ENCODE data around the gene LHFPL6.

The LHFPL6 gene

GRCh38 chr13:39515224-39515714 is 87.7 kb downstream of the LHFPL6 start:
- no peak for DNase-seq (ENCODE audit: low read depth in 2 of 2)

- no peak for DNase-seq (ENCODE audit: low read depth in 2 of 2)
Observed at GRCh38 chr13:39512687-39513086, 90.3 kb downstream of the LHFPL6 start.

GRCh38 chr13:39510316-39510695 is 92.7 kb downstream of the LHFPL6 start:
- no peak for DNase-seq (ENCODE audit: low read depth in 2 of 2)

DNA sequence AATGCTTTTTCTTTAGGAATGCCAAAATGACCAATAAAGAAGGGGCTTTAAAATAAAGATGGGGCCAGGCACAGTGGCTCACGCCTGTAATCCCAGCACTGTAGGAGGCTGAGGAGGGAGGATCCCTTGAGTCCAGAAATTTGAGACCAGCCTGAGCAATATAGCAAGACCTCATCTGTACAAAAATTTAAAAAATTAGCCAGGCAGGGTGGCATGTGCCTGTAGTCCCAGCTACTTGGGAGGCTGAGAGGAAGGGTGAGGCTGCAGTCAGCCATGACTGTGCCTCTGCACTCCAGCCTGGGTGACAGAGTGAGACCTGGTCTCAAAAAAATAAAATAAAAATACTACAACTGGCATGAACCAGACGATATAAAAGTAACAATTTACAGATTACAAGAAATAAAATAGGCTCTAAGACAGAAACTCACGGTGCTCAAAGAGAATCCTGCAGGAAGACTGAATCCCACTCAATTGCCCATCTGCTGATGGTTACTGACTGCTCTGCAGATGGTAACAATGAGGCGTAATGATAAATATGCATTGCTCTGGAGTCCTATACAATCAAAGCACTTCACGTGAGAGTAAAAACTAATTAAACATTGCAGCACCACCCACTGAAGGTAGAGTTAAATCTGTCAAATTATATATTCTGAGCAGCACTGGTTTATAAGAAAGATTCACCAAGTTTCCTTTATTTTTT is 93.2 kb downstream of the LHFPL6 start:
- no peak for DNase-seq (ENCODE audit: low read depth in 2 of 2)

DNA sequence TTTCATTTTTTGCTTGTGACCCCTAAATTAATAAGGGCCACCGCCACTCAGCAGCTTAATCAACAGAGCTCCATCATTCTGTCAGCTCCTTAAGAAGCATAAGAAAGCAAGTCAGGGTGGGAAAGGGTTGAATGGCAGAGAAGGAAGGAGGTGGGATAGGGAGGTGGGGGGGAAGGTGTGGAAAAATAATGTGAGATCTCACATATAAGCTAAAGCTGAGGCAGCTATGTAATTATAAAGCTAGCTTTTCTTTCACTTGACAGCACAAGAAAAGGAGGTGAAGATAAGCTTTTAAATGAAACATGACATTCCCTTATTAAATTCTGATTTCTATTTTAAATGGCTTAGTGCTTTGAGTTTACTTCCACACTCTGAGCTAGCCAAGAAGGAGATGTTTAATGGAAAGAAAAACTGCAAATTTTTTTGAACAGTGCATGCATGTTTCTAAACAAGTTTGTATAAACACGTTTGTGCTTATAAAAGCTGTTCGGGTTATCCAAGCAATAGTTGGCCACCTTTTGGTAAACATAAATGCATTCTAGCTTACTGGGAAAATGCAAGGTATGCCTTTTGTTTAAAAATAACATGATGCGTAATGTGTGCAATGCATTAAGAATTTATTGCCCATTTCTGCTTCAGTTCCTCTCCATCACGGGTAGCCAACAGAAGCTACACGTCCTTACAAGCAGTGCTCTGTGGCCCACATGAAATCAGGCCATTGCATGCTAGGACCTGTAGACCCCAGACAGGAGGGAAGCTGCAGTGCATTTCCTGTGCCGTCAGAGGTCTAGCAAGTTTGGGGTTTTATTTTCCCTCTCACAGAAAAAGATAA is 96.2 kb downstream of the LHFPL6 start:
- DNase-seq (ENCODE audit: low read depth in 2 of 2) = no peak

DNA sequence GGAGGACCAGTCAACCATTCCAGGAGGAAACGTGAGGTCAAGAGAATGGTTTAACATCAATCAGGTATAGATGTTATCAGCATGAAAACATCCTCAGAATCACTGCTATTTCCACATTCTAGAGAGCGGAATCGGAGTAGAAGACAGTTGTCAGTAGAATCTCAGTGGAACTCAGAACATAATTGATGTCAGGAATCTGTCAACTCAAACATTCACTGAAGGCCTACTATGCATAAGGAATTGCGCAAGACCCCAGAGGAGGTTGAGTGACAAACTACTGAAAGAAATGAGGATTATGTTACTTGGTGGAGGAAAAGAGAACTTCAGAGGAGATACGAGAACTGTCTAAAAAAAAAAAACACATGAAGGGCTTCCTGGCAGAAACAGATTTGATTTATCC is 97.8 kb downstream of the LHFPL6 start:
- no peak for DNase-seq (ENCODE audit: low read depth in 2 of 2)

DNA sequence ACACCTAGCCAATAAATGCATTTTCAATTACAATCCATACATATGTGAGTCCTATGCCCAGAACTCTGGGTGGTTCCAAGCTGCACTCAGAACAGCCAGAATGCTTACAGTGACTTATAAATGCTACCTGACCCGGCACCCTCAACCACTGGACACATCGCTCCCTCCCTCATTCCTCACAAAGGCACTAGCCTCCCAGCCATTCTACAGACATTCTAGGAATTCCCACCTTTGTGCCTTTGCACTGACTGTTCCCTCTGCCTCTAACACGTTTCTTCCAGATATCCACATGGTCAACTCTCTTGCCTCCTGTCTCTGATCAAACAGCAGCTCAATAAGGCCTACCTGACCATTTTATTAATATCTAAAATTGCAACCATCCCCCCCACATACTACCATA is 99.9 kb downstream of the LHFPL6 start:
- DNase-seq (ENCODE audit: low read depth in 2 of 2) = no peak

GRCh38 chr13:39501702-39502324 is 101.2 kb downstream of the LHFPL6 start:
- DNase-seq (ENCODE audit: low read depth in 2 of 2) = no peak

DNA sequence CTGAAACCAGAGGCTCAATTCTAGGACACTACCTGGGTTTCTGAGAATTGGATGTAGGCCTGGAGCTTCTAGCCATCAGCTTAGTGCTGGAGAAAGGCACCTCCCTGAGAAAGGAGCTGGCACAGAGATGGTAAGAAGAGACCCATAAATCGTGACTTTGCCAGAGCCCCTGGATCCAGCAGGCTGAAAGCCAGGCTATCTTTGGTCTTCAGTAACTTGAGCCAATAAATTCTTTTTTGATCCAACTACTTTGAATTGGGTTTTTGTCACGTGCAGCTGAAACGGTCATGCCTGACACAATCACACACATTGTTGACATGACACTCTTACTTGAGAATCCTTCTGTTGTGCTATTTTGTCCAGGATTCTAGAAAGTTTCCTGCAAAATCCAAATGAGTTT is 103.4 kb downstream of the LHFPL6 start:
- DNase-seq (ENCODE audit: low read depth in 2 of 2) = no peak

GRCh38 chr13:39498471-39499114 is 104.4 kb downstream of the LHFPL6 start:
- DNase-seq (ENCODE audit: low read depth in 2 of 2) = no peak

DNA sequence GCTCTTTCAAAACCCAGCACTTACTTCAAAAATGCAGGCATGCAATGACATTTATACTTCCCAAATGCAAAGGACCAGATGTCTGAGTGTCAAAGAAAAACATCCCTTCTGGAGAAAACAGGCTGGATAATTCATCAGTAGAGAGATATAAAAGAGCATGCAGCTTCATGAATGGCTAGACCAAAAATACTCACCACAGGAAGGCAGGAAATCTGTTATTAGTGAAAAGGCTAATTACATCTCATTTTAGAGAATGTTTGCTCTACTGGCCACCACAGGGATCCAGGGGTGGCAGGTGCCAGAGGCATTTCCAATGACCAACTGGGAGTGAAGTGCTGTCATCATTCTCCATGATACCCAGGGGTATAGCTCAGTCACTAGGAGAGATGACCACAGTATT is 106.5 kb downstream of the LHFPL6 start:
- no peak for DNase-seq (ENCODE audit: low read depth in 2 of 2)

GRCh38 chr13:39494633-39495032 is 108.4 kb downstream of the LHFPL6 start:
- no peak for DNase-seq (ENCODE audit: low read depth in 2 of 2)

DNA sequence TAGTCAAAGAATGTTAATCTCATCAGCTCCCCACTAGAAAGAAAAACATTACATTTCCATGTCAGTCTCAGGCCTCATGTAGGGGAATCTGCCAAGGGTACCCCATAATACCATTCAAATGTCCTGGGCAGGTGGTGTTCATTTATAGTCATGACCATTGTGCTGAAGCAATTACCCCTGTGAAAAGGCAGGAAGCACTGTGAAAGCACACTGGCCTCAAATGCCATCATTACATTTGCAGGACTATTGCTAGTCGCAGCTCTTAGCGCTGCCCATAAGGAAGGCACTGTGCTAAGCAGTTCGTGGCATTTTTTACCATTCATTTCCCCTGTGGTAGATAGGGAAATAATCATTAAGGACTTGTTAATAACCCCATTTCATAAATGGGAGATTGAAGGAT is 109.0 kb downstream of the LHFPL6 start:
- DNase-seq (ENCODE audit: low read depth in 2 of 2) = no peak

DNA sequence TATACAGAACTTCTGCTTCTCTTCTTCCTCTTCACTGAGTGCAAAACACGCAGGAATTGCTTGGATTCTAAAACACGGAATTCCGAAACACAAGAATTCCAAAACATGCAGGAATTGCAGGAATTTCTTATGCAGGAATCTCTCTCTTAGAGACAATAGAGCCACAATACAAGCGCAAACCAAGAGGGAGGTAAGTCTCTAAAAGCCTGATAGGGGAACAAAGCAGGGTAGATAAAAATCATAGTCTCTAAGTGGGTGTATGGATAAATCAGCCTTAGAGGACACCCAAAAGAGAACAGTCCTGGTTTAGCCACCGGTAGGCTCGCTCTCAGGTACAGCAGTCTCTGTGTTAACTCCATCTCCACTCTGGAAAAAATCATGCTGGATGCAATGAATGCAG is 112.9 kb downstream of the LHFPL6 start:
- no peak for DNase-seq (ENCODE audit: low read depth in 2 of 2)

GRCh38 chr13:39486758-39487157 is 116.2 kb downstream of the LHFPL6 start:
- no peak for DNase-seq (ENCODE audit: low read depth in 2 of 2)

DNA sequence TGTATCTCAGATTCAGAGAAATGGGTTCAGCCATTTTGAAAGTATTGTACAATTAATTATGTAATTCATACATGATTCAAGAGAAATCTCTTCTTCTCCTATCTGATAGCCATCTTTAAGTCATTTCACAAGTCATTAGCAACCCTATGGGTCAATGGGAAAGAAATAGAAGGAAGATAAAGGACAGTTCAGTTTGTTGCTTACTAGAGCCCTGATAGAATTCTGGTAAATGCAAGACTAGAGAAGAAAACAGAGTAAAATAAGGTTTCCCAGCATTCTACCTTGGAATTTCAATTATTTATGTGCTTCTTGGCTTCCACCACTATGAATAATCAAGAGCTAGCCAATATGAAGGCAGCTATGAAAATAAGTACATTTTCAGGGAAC is 117.7 kb downstream of the LHFPL6 start:
- no peak for DNase-seq (ENCODE audit: low read depth in 2 of 2)

GRCh38 chr13:39484506-39485313 is 118.3 kb downstream of the LHFPL6 start:
- no peak for DNase-seq (ENCODE audit: low read depth in 2 of 2)

- DNase-seq (ENCODE audit: low read depth in 2 of 2) = no peak
Observed at GRCh38 chr13:39483326-39483725, 119.7 kb downstream of the LHFPL6 start.

GRCh38 chr13:39481491-39481890 is 121.5 kb downstream of the LHFPL6 start:
- no peak for DNase-seq (ENCODE audit: low read depth in 2 of 2)

- no peak for DNase-seq (ENCODE audit: low read depth in 2 of 2)
Observed at GRCh38 chr13:39474600-39474999, 128.4 kb downstream of the LHFPL6 start.

DNA sequence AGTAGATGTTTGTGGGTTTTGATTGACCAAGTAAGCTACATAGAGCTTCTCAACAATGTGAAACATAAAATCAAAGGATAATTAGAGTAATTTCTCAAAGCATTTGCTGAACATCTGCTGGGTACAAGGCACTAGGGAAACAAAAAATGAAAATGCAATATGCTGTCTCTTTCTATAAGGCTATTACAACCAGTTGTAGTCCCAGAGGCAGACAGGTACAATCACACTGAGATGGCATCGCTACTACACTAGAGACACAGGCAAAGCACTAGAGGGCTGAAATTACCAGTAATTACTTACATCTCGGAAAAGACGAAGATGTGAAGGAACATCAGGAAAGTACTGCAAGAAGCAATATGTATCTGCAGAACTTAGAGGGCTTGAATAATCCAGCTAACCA is 133.3 kb downstream of the LHFPL6 start:
- DNase-seq (ENCODE audit: low read depth in 2 of 2) = no peak

All from stimulated activated CD8-positive, alpha-beta memory T cell treated with anti-CD3 and anti-CD28 coated beads, Interleukin-2, amount 100 ng/mL, for 48 hours (primary cell).